Uterus (tissue), 4 donors: ENCODE results near the gene CDS2. TPM values are rescaled to one million over a fixed set of nuclear protein-coding genes. Genes with fewer than 3 reads are reported as not detected.

Experiments
- DNase-seq, 2 donors: peaks; one replicate each; pipeline ENCODE4 v3.0.0-alpha.2; 2019 to 2020
- H3K27ac ChIP-seq, 2 donors: fragments of 200-600 bp; sonication (generic); 1 replicate in 1 of 2; 2 replicates in 1 of 2; pipeline ENCODE4 v1.5.1; 2016 to 2018
- H3K27me3 ChIP-seq, 2 donors: fragments of 200-600 bp; sonication (generic); one replicate each; pipeline ENCODE4 v1.5.1; 2018 to 2019; ENCODE audit warnings: control low read depth in 1 of 2
- H3K36me3 ChIP-seq, 2 donors: fragments of 200-600 bp; sonication (generic); one replicate each; pipeline ENCODE4 v1.5.1; 2019; ENCODE audit warnings: control low read depth in 1 of 2
- H3K4me1 ChIP-seq, 2 donors: fragments of 200-600 bp; sonication (generic); one replicate each; pipeline ENCODE4 v1.5.1; 2018 to 2019; ENCODE audit warnings: control low read depth in 1 of 2
- H3K4me3 ChIP-seq, 2 donors: fragments of 200-600 bp; sonication (generic); 1 replicate in 1 of 2; 2 replicates in 1 of 2; pipeline ENCODE4 v1.5.1; 2018 to 2019; ENCODE audit warnings: mild to moderate bottlenecking in 1 of 2
- H3K9me3 ChIP-seq, 2 donors: fragments of 200-600 bp; sonication (generic); one replicate each; pipeline ENCODE4 v1.5.1; 2019; ENCODE audit warnings: control low read depth in 1 of 2
- POLR2A ChIP-seq, 2 donors: fragments of 450-650 bp; IDR thresholded peaks; one replicate each; pipeline ENCODE4 v1.6.1; 2016; ENCODE audit warnings: antibody characterized with exemption in 2 of 2, mild to moderate bottlenecking in 1 of 2, moderate library complexity in 1 of 2
- intact Hi-C: fragments of 100-400 bp; cut with DNase I; formaldehyde crosslinking; loops from one replicate; pipeline ENCODE4 v1.15.1; 2023; ENCODE audit warnings: low total_unique reads
- total RNA-seq, 4 donors: library from RNA; depleted of rRNA in 3 of 4; stranded (reverse); fragments of >200 nt in 3 of 4; gene quantifications; one replicate each; pipeline versions ENCODE4 v1.1.0 to v1.2.4, GENCODE V29; 2014 to 2023
- TF ChIP-seq, protein P1 (sequence below), 4 experiments: fragments of 200-600 bp in 2 of 4; fragments of 450-650 bp in 2 of 4; sonication (generic) in 2 of 4; IDR thresholded peaks; one replicate each; pipeline ENCODE4 v1.5.1; 2016 to 2019; ENCODE audit warnings: antibody characterized with exemption in 4 of 4, mild to moderate bottlenecking in 2 of 4, moderate library complexity in 1 of 4
- donor health status: DM: yes; HTN: yes; CAD: no.

CDS2 gene
- total RNA-seq, 4 donors from 2014 or later = 22.5 to 66.6 (median 41.7) TPM

DNA sequence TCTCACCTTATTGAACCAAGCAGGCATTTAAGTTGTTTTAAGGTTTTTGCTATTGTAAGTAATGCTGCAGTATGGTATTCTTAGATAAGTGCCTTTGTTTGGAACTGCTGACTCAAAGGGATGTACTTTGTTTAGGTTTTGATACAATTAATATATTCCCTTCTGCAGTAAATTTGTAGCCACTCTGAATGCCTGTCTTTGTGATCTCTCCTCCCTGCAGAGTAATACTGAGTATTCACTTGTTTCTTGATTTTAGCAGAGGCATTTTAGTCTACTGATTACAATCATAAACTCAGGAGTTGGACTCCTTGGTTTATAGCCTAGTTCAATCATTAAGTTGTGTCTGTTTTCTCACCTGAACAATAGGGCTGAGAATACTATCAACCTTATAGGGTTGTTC, 13.4 kb downstream of the CDS2 start:
- TF ChIP-seq, protein P1, sequence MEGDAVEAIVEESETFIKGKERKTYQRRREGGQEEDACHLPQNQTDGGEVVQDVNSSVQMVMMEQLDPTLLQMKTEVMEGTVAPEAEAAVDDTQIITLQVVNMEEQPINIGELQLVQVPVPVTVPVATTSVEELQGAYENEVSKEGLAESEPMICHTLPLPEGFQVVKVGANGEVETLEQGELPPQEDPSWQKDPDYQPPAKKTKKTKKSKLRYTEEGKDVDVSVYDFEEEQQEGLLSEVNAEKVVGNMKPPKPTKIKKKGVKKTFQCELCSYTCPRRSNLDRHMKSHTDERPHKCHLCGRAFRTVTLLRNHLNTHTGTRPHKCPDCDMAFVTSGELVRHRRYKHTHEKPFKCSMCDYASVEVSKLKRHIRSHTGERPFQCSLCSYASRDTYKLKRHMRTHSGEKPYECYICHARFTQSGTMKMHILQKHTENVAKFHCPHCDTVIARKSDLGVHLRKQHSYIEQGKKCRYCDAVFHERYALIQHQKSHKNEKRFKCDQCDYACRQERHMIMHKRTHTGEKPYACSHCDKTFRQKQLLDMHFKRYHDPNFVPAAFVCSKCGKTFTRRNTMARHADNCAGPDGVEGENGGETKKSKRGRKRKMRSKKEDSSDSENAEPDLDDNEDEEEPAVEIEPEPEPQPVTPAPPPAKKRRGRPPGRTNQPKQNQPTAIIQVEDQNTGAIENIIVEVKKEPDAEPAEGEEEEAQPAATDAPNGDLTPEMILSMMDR (IDR thresholded peaks at IDR 0.05) = no peak
- no peak for TF ChIP-seq POLR2A (IDR thresholded peaks at IDR 0.05)
- no peaks in the 10 kb centered on the region for H3K9me3 ChIP-seq
- H3K27me3 ChIP-seq = no peaks in the 10 kb centered on the region
- H3K27ac ChIP-seq = no peak overlapping the region
- H3K4me3 ChIP-seq = no peak overlapping the region
- no peak for DNase-seq
- H3K36me3 ChIP-seq = no peaks in the 10 kb centered on the region
- intact Hi-C loops = no loop called here
- H3K4me1 ChIP-seq = peaks cover 2% of the 10 kb centered on the region in 2 donors

GRCh38 chr20:5141615-5142014, 14.8 kb downstream of the CDS2 start:
- no peak overlapping the region for H3K27ac ChIP-seq
- H3K27me3 ChIP-seq = no peaks in the 10 kb centered on the region
- H3K4me3 ChIP-seq = no peak overlapping the region
- TF ChIP-seq POLR2A (IDR thresholded peaks at IDR 0.05) = no peak
- TF ChIP-seq, protein P1 (IDR thresholded peaks at IDR 0.05) = no peak
- no peaks in the 10 kb centered on the region for H3K4me1 ChIP-seq
- DNase-seq = no peak
- no peaks in the 10 kb centered on the region for H3K9me3 ChIP-seq
- H3K36me3 ChIP-seq = no peaks in the 10 kb centered on the region
- intact Hi-C loops = no loop called here

- TF ChIP-seq, protein P1 (IDR thresholded peaks at IDR 0.05) = no peak
- TF ChIP-seq POLR2A (IDR thresholded peaks at IDR 0.05) = no peak
- intact Hi-C loops = no loop called here
- H3K4me3 ChIP-seq = no peak overlapping the region
- H3K27me3 ChIP-seq = no peaks in the 10 kb centered on the region
- H3K27ac ChIP-seq = no peak overlapping the region
- no peak for DNase-seq
- H3K4me1 ChIP-seq = no peaks in the 10 kb centered on the region
- H3K9me3 ChIP-seq = no peaks in the 10 kb centered on the region
- no peaks in the 10 kb centered on the region for H3K36me3 ChIP-seq
These were observed 17.0 kb downstream of the CDS2 start for GRCh38 chr20:5143851-5144250.

- intact Hi-C loops = no loop called here
- H3K4me1 ChIP-seq = peaks cover 0 to 6% of the 10 kb centered on the region in 2 donors
- DNase-seq = no peak
These were observed 18.7 kb downstream of the CDS2 start for GRCh38 chr20:5145365-5146098.

GRCh38 chr20:5146099-5146668, 19.4 kb downstream of the CDS2 start:
- H3K27ac ChIP-seq = no peak overlapping the region
- no peaks in the 10 kb centered on the region for H3K36me3 ChIP-seq
- H3K4me1 ChIP-seq = peaks cover 0 to 10% of the 10 kb centered on the region in 2 donors
- DNase-seq = no peak
- no peaks in the 10 kb centered on the region for H3K9me3 ChIP-seq
- intact Hi-C loops = no loop called here
- no peaks in the 10 kb centered on the region for H3K27me3 ChIP-seq
- H3K4me3 ChIP-seq = no peak overlapping the region
- TF ChIP-seq, protein P1 (IDR thresholded peaks at IDR 0.05) = no peak
- TF ChIP-seq POLR2A (IDR thresholded peaks at IDR 0.05) = no peak

More at GRCh38 chr20:5145365-5146098, 18.7 kb downstream of the CDS2 start:
- Histone ChIP-seq H3K36me3 (no peaks in the 10 kb centered on the region), H3K9me3 (no peaks in the 10 kb centered on the region), H3K4me3 (no peak overlapping the region), H3K27ac (no peak overlapping the region), H3K27me3 (no peaks in the 10 kb centered on the region)
- no peak for TF ChIP-seq POLR2A (IDR thresholded peaks at IDR 0.05)
- TF ChIP-seq, protein P1 (IDR thresholded peaks at IDR 0.05) = no peak
